HG02884 (cell line): Measurements from ENCODE around the gene SCN4B.

Experiments
- ATAC-seq: cut with Tn5 transposase; IDR thresholded peaks from one replicate; pipeline ENCODE4 v1.9.1; 2021; ENCODE audit warnings: mild to moderate bottlenecking, moderate library complexity; ENCODE audit not compliant: unreplicated experiment

The SCN4B gene

GRCh38 chr11:118174006-118174567 lies 21.5 kb upstream of the SCN4B start:
- ATAC-seq: no peak

GRCh38 chr11:118172356-118172755 lies 19.7 kb upstream of the SCN4B start:
- no peak for ATAC-seq

GRCh38 chr11:118171269-118172062 lies 18.8 kb upstream of the SCN4B start:
- ATAC-seq: no peak

- no peak for ATAC-seq
Measured at GRCh38 chr11:118170882-118171268, 18.3 kb upstream of the SCN4B start.

GRCh38 chr11:118170231-118170630 lies 17.6 kb upstream of the SCN4B start:
- ATAC-seq: no peak

- no peak for ATAC-seq
Measured at GRCh38 chr11:118169300-118170140, 16.9 kb upstream of the SCN4B start.

GRCh38 chr11:118168751-118169150 lies 16.1 kb upstream of the SCN4B start:
- ATAC-seq: no peak

GRCh38 chr11:118168316-118168715 lies 15.7 kb upstream of the SCN4B start:
- no peak for ATAC-seq

GRCh38 chr11:118167906-118168305 lies 15.3 kb upstream of the SCN4B start:
- ATAC-seq: no peak

GRCh38 chr11:118167253-118167652 lies 14.6 kb upstream of the SCN4B start:
- no peak for ATAC-seq

- ATAC-seq: no peak
Measured at GRCh38 chr11:118166641-118167040, 14.0 kb upstream of the SCN4B start.

- ATAC-seq: no peak
Measured at GRCh38 chr11:118164885-118165284, 12.3 kb upstream of the SCN4B start.

GRCh38 chr11:118163494-118163893 lies 10.9 kb upstream of the SCN4B start:
- ATAC-seq: no peak

- ATAC-seq: no peak
Measured at GRCh38 chr11:118162846-118163245, 10.2 kb upstream of the SCN4B start.

GRCh38 chr11:118161786-118162185 lies 9.2 kb upstream of the SCN4B start:
- no peak for ATAC-seq

GRCh38 chr11:118157186-118157895 lies 4.7 kb upstream of the SCN4B start:
- no peak for ATAC-seq

GRCh38 chr11:118156531-118157185 lies 4.0 kb upstream of the SCN4B start:
- ATAC-seq: no peak

GRCh38 chr11:118155776-118156530 lies 3.3 kb upstream of the SCN4B start:
- no peak for ATAC-seq

- no peak for ATAC-seq
Measured at GRCh38 chr11:118154641-118155040, 2.0 kb upstream of the SCN4B start.

- ATAC-seq: no peak
Measured at GRCh38 chr11:118153976-118154375, 1.4 kb upstream of the SCN4B start.
